HG03378 (cell line): ENCODE data around the gene CWC15.
"Not testable (repeated sequence)": the region's sequence is repeated elsewhere in the genome, so short reads cannot be mapped to it uniquely, and the experiment has no call there.

ENCODE experiments used
- ATAC-seq: cut with Tn5 transposase; IDR thresholded peaks from one replicate; pipeline ENCODE4 v1.9.1; 2021; ENCODE audit warnings: mild to moderate bottlenecking, moderate library complexity; ENCODE audit not compliant: unreplicated experiment

Gene CWC15

GRCh38 chr11:94973099-94973968 is at the start of gene CWC15, which contains the start of gene KDM4D:
CWC15 (minus strand) TSS chr11:94973556; CDS start chr11:94972185, 1,371 bp downstream.
KDM4D (plus strand) TSS chr11:94973709; CDS start chr11:94997373, 23,664 bp downstream.
- peak; percentile 100 for ATAC-seq

GRCh38 chr11:95021468-95021867 is 48.1 kb upstream of the CWC15 start:
- not testable (repeated sequence) for ATAC-seq

- no peak for ATAC-seq
Observed at GRCh38 chr11:95016139-95016538, 42.8 kb upstream of the CWC15 start.

GRCh38 chr11:95014184-95014821 is 40.9 kb upstream of the CWC15 start:
- no peak for ATAC-seq

- no peak for ATAC-seq
Observed at GRCh38 chr11:95011376-95011775, 38.0 kb upstream of the CWC15 start.

- ATAC-seq, result no peak
Observed at GRCh38 chr11:95005642-95006041, 32.3 kb upstream of the CWC15 start.

- ATAC-seq, result no peak
Observed at GRCh38 chr11:95003716-95004115, 30.4 kb upstream of the CWC15 start.

- no peak for ATAC-seq
Observed at GRCh38 chr11:94998285-94998684, 24.9 kb upstream of the CWC15 start.

GRCh38 chr11:94997437-94997836 is 24.1 kb upstream of the CWC15 start:
- no peak for ATAC-seq

GRCh38 chr11:94993400-94993943 is 20.1 kb upstream of the CWC15 start:
- ATAC-seq, result no peak

- ATAC-seq, result no peak
Observed at GRCh38 chr11:94988748-94989147, 15.4 kb upstream of the CWC15 start.

GRCh38 chr11:94987378-94987777 is 14.0 kb upstream of the CWC15 start:
- ATAC-seq, result no peak

- no peak for ATAC-seq
Observed at GRCh38 chr11:94975599-94975998, 2.2 kb upstream of the CWC15 start.

GRCh38 chr11:94974178-94974577 is 822 bp upstream of the CWC15 start:
- no peak for ATAC-seq

GRCh38 chr11:94972700-94973098 is 657 bp downstream of the CWC15 start:
- ATAC-seq, result no peak

- no peak for ATAC-seq
Observed at GRCh38 chr11:94968334-94968958, 4.9 kb downstream of the CWC15 start.

- ATAC-seq, result no peak
Observed at GRCh38 chr11:94964934-94965333, 8.4 kb downstream of the CWC15 start.

GRCh38 chr11:94961255-94961654 is 12.1 kb downstream of the CWC15 start:
- no peak for ATAC-seq

GRCh38 chr11:94960488-94960887 is 12.9 kb downstream of the CWC15 start:
- ATAC-seq, result no peak

GRCh38 chr11:94959179-94959578 is 14.2 kb downstream of the CWC15 start:
- ATAC-seq, result no peak

GRCh38 chr11:94958121-94958696 is 15.1 kb downstream of the CWC15 start:
- no peak for ATAC-seq
